HCT116 (cell line): ENCODE measurements around the gene USP32. TPM values are rescaled to one million over a fixed set of nuclear protein-coding genes. Genes with fewer than 3 reads are reported as not detected.
A peak's percentile ranks its signal among the peaks of the same experiment; 100 is the strongest.
"Not testable (repeated sequence)": the region's sequence is repeated elsewhere in the genome, so short reads cannot be mapped to it uniquely, and the experiment has no call there.

Source experiments
- ATAC-seq: fragments of 200-7000 bp; cut with Tn5 transposase; 2 replicates; pipeline ENCODE4 v1.9.1; 2020; ENCODE audit warnings: mild to moderate bottlenecking, moderate library complexity
- BruUV-seq: library from RNA; stranded (reverse); fragments of 400-500 nt; replicated peaks from 2 replicates; lab custom pipeline; 2021; lab: Mats Ljungman, UMichigan
- CTCF ChIA-PET: fragments of 300-600 bp; sonication (Branson Sonifier 250); formaldehyde crosslinking; loops from one replicate; lab custom pipeline; 2021; ENCODE audit warnings: antibody characterized with exemption; lab: Charles Lee
- POLR2A ChIA-PET: fragments of 300-600, 350-600 bp; sonication (Branson Sonifier 250); formaldehyde crosslinking; loops from one replicate; lab custom pipeline; 2021; ENCODE audit warnings: antibody characterized with exemption; lab: Charles Lee
- RAD21 ChIA-PET, 2 experiments: fragments of 300-600 bp; sonication (Branson Sonifier 250); formaldehyde crosslinking; loops; one replicate each; lab custom pipeline; 2023; ENCODE audit warnings: low total read pairs in 2 of 2; ENCODE audit not compliant: uncharacterized antibody in 2 of 2, unreplicated experiment in 2 of 2, low non-redundant PET in 1 of 2; lab: Charles Lee
- DNase-seq: peaks from one replicate; pipeline ENCODE4 v3.0.0-alpha.2; 2010; ENCODE audit warnings: low read depth, low spot score
- H2AFZ ChIP-seq: fragments of 200-600 bp; shearing (Covaris generic), sonication (generic); 2 replicates; pipeline ENCODE4 v1.6.1; 2017; ENCODE audit warnings: low read depth, mixed run types, mixed read lengths, antibody characterized with exemption, low read length; ENCODE audit not compliant: poor library complexity, severe bottlenecking
- H3K27ac ChIP-seq: 2 replicates; pipeline ENCODE4 v1.5.1; 2012; ENCODE audit warnings: low read depth, low read length
- H3K27me3 ChIP-seq: fragments of 200-600 bp; sonication (generic); 2 replicates; pipeline ENCODE4 v1.6.1; 2016; ENCODE audit warnings: mixed run types, low read length, mixed read lengths; ENCODE audit not compliant: insufficient read depth
- H3K36me3 ChIP-seq, 2 experiments: fragments of 200-500 bp in 1 of 2; fragments of 200-600 bp in 1 of 2; sonication (Bioruptor generic) in 1 of 2; sonication (generic) in 1 of 2; 2 replicates each; pipeline versions ENCODE4 v1.5.1 to v1.6.1; 2014 to 2016; ENCODE audit warnings: low read length in 2 of 2, inconsistent platforms in 1 of 2, mixed read lengths in 1 of 2, mixed run types in 1 of 2; ENCODE audit not compliant: insufficient read depth in 2 of 2, control insufficient read depth in 1 of 2
- H3K4me1 ChIP-seq, 2 experiments: fragments of 200-600 bp in 1 of 2; sonication (generic) in 1 of 2; 2 replicates each; pipeline versions ENCODE4 v1.5.1 to v1.6.1; 2012 to 2017; ENCODE audit warnings: low read length in 2 of 2, inconsistent platforms in 1 of 2, mild to moderate bottlenecking in 1 of 2, mixed read lengths in 1 of 2, mixed run types in 1 of 2, moderate library complexity in 1 of 2; ENCODE audit not compliant: insufficient read depth in 2 of 2, control insufficient read depth in 1 of 2
- H3K4me2 ChIP-seq: fragments of 200-600 bp; sonication (generic); 2 replicates; pipeline ENCODE4 v1.6.1; 2017; ENCODE audit warnings: mixed run types, low read length, mixed read lengths
- H3K4me3 ChIP-seq, 2 experiments: fragments of 200-600 bp in 1 of 2; sonication (generic) in 1 of 2; replicated peaks in 1 of 2; 2 replicates each; pipeline ENCODE4 v1.5.1; 2011 to 2016; ENCODE audit warnings: low read length in 2 of 2, control low read depth in 1 of 2, low read depth in 1 of 2, mild to moderate bottlenecking in 1 of 2, mixed read lengths in 1 of 2, mixed run types in 1 of 2
- H3K79me2 ChIP-seq: fragments of 200-600 bp; sonication (generic); 2 replicates; pipeline ENCODE4 v1.6.1; 2017; ENCODE audit warnings: mild to moderate bottlenecking, mixed run types, low read length, moderate library complexity, mixed read lengths; ENCODE audit not compliant: insufficient read depth
- H3K9ac ChIP-seq: fragments of 200-600 bp; sonication (generic); 2 replicates; pipeline ENCODE4 v1.6.1; 2016; ENCODE audit warnings: low read length, mixed read lengths
- H3K9me2 ChIP-seq: fragments of 200-600 bp; sonication (generic), shearing (Covaris generic); 2 replicates; pipeline ENCODE4 v1.6.1; 2017; ENCODE audit warnings: mixed run types, mild to moderate bottlenecking, moderate library complexity; ENCODE audit not compliant: insufficient read depth
- H3K9me3 ChIP-seq, 2 experiments: fragments of 200-500 bp in 1 of 2; fragments of 200-600 bp in 1 of 2; sonication (Bioruptor generic) in 1 of 2; sonication (generic) in 1 of 2; 2 replicates each; pipeline ENCODE4 v1.6.1; 2014 to 2017; ENCODE audit warnings: low read length in 2 of 2, mixed read lengths in 2 of 2, inconsistent platforms in 1 of 2, low read depth in 1 of 2, mild to moderate bottlenecking in 1 of 2, mixed run types in 1 of 2, moderate library complexity in 1 of 2; ENCODE audit not compliant: control insufficient read depth in 1 of 2, insufficient read depth in 1 of 2
- H4K20me1 ChIP-seq: fragments of 200-600 bp; sonication (generic), shearing (Covaris generic); 2 replicates; pipeline ENCODE4 v1.6.1; 2017; ENCODE audit warnings: mixed run types, mild to moderate bottlenecking, moderate library complexity; ENCODE audit not compliant: insufficient read depth
- CBX3 ChIP-seq: IDR thresholded peaks from 2 replicates; pipeline ENCODE4 v1.6.1; 2012; ENCODE audit warnings: low read depth
- CTCF ChIP-seq, 3 experiments: fragments of 200-600 bp in 1 of 3; sonication (generic) in 1 of 3; IDR thresholded peaks in 2 of 3; conservative IDR thresholded peaks in 1 of 3; 2 replicates each; pipeline ENCODE4 v1.5.1; 2012 to 2017; ENCODE audit warnings: low read depth in 2 of 3, low read length in 2 of 3, antibody characterized with exemption in 1 of 3, borderline replicate concordance in 1 of 3, control low read depth in 1 of 3, mild to moderate bottlenecking in 1 of 3, mixed read lengths in 1 of 3, mixed run types in 1 of 3, moderate library complexity in 1 of 3; ENCODE audit not compliant: insufficient read depth in 1 of 3
- EZH2 ChIP-seq: fragments of 200-600 bp; sonication (generic); IDR thresholded peaks from 2 replicates; pipeline ENCODE4 v1.6.1; 2017; ENCODE audit warnings: antibody characterized with exemption, mixed run types
- FOSL1 ChIP-seq: IDR thresholded peaks from 2 replicates; pipeline ENCODE4 v1.6.1; 2012; ENCODE audit warnings: low read depth
- POLR2A ChIP-seq: IDR thresholded peaks from 2 replicates; pipeline ENCODE4 v1.7.0; 2011; ENCODE audit warnings: borderline replicate concordance; ENCODE audit not compliant: insufficient read depth, insufficient read length; ENCODE audit errors: extremely low read depth
- RAD21 ChIP-seq: IDR thresholded peaks from 2 replicates; pipeline ENCODE4 v1.6.1; 2012; ENCODE audit warnings: low read depth, mild to moderate bottlenecking
- SIN3A ChIP-seq: IDR thresholded peaks from 2 replicates; pipeline ENCODE4 v1.6.1; 2012; ENCODE audit warnings: low read depth
- SP1 ChIP-seq: IDR thresholded peaks from 2 replicates; pipeline ENCODE4 v1.6.1; 2012; ENCODE audit warnings: low read depth
- YY1 ChIP-seq: IDR thresholded peaks from 2 replicates; pipeline ENCODE4 v1.6.1; 2011; ENCODE audit warnings: low read length, low read depth, moderate library complexity, mild to moderate bottlenecking; ENCODE audit not compliant: insufficient replicate concordance; ENCODE audit errors: extremely low read depth
- ZFX ChIP-seq: fragments of 450-650 bp; IDR thresholded peaks from 2 replicates; pipeline ENCODE4 v1.6.1; 2017
- ZNF274 ChIP-seq: fragments of 200-500 bp; sonication (Bioruptor generic); IDR thresholded peaks from 2 replicates; pipeline ENCODE4 v1.6.1; 2014; ENCODE audit warnings: mild to moderate bottlenecking, low read depth, low read length, inconsistent platforms
- intact Hi-C: fragments of 100-400 bp; cut with micrococcal nuclease; formaldehyde crosslinking; loops from 2 replicates; pipeline ENCODE4 v1.10.0; 2022
- total RNA-seq: library from RNA; stranded (reverse); gene quantifications from one replicate; pipeline ENCODE4 v1.2.1, GENCODE V29; 2021; ENCODE audit not compliant: unreplicated experiment
- TF ChIP-seq, protein P1 (sequence below): IDR thresholded peaks from 2 replicates; pipeline ENCODE4 v1.6.1; 2011; ENCODE audit warnings: mild to moderate bottlenecking, low read length, moderate library complexity; ENCODE audit not compliant: insufficient replicate concordance; ENCODE audit errors: extremely low read depth
- TF ChIP-seq, protein P2 (sequence below): IDR thresholded peaks from 2 replicates; pipeline ENCODE4 v1.6.1; 2012; ENCODE audit warnings: low read depth

USP32 gene
- total RNA-seq, 1 experiment from 2014 or later: 67.0 TPM

- H2AFZ ChIP-seq, BruUV-seq, H3K79me2 ChIP-seq, H3K9me2 ChIP-seq, H3K4me1 ChIP-seq, H3K27ac ChIP-seq, H3K4me2 ChIP-seq, H3K9me3 ChIP-seq, H3K9ac ChIP-seq, H3K4me3 ChIP-seq, intact Hi-C loops, H4K20me1 ChIP-seq, POLR2A ChIA-PET, H3K27me3 ChIP-seq, DNase-seq, H3K36me3 ChIP-seq, RAD21 ChIA-PET: not testable (repeated sequence)
- CTCF ChIA-PET: interaction anchor here (1.0 kb wide), 1 partner anchor 31 kb away, joined by 3 read pairs; no protein-coding TSS in a partner anchor
- ATAC-seq: peak; percentile 79
- TF ChIP-seq CTCF (IDR thresholded peaks at IDR 0.05 in 2 of 3, conservative IDR thresholded peaks at IDR 0.05 in 1 of 3; ENCODE audit: borderline replicate concordance in 1 of 3, insufficient read depth in 1 of 3, low read depth in 2 of 3, low read length in 2 of 3) (peak; percentile 27 to 42 (median 33); a peak in 4 of 6 replicates), RAD21 (peak; percentile 41; the same call in 1 of the 2 replicates)
Measured at GRCh38 chr17:60174767-60175166, 217.2 kb downstream of the USP32 start.

- intact Hi-C loops: no loop called here
- Histone ChIP-seq H3K4me1 (0 out of 4 replicates have a peak, but pooled peaks cover 0 to 6% of the 10 kb centered on the region in 2 experiments), H3K4me3 (no peak overlapping the region), H3K36me3 (peaks cover 0 to 6% of the 10 kb centered on the region in 2 experiments; a peak in 2 of 4 replicates), H2AFZ (no peak overlapping the region), H4K20me1 (no peaks in the 10 kb centered on the region), H3K9ac (no peak overlapping the region), H3K9me3 (no peaks in the 10 kb centered on the region), H3K9me2 (no peaks in the 10 kb centered on the region), H3K27ac (no peak overlapping the region), H3K79me2 (no peaks in the 10 kb centered on the region), H3K27me3 (no peaks in the 10 kb centered on the region), H3K4me2 (no peak overlapping the region)
- DNase-seq (no peak), ATAC-seq (no peak)
- CTCF ChIA-PET: no interaction called here
- POLR2A ChIA-PET: no interaction called here
- RAD21 ChIA-PET: no interaction called here
- no TSS peak for BruUV-seq
- TF ChIP-seq FOSL1 (no peak), SIN3A (no peak), POLR2A (no peak), ZNF274 (no peak), CBX3 (no peak), SP1 (no peak), EZH2 (no peak), ZFX (no peak), YY1 (no peak), RAD21 (no peak)
- TF ChIP-seq, protein P1, sequence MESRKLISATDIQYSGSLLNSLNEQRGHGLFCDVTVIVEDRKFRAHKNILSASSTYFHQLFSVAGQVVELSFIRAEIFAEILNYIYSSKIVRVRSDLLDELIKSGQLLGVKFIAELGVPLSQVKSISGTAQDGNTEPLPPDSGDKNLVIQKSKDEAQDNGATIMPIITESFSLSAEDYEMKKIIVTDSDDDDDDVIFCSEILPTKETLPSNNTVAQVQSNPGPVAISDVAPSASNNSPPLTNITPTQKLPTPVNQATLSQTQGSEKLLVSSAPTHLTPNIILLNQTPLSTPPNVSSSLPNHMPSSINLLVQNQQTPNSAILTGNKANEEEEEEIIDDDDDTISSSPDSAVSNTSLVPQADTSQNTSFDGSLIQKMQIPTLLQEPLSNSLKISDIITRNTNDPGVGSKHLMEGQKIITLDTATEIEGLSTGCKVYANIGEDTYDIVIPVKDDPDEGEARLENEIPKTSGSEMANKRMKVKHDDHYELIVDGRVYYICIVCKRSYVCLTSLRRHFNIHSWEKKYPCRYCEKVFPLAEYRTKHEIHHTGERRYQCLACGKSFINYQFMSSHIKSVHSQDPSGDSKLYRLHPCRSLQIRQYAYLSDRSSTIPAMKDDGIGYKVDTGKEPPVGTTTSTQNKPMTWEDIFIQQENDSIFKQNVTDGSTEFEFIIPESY: no peak
- TF ChIP-seq, protein P2, sequence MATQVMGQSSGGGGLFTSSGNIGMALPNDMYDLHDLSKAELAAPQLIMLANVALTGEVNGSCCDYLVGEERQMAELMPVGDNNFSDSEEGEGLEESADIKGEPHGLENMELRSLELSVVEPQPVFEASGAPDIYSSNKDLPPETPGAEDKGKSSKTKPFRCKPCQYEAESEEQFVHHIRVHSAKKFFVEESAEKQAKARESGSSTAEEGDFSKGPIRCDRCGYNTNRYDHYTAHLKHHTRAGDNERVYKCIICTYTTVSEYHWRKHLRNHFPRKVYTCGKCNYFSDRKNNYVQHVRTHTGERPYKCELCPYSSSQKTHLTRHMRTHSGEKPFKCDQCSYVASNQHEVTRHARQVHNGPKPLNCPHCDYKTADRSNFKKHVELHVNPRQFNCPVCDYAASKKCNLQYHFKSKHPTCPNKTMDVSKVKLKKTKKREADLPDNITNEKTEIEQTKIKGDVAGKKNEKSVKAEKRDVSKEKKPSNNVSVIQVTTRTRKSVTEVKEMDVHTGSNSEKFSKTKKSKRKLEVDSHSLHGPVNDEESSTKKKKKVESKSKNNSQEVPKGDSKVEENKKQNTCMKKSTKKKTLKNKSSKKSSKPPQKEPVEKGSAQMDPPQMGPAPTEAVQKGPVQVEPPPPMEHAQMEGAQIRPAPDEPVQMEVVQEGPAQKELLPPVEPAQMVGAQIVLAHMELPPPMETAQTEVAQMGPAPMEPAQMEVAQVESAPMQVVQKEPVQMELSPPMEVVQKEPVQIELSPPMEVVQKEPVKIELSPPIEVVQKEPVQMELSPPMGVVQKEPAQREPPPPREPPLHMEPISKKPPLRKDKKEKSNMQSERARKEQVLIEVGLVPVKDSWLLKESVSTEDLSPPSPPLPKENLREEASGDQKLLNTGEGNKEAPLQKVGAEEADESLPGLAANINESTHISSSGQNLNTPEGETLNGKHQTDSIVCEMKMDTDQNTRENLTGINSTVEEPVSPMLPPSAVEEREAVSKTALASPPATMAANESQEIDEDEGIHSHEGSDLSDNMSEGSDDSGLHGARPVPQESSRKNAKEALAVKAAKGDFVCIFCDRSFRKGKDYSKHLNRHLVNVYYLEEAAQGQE: no peak
Measured at GRCh38 chr17:60174035-60174434, 217.9 kb downstream of the USP32 start.
